Measurements from ENCODE around the gene VPS13D.
A peak's percentile ranks its signal among the peaks of the same experiment; 100 is the strongest.

The VPS13D gene

DNA sequence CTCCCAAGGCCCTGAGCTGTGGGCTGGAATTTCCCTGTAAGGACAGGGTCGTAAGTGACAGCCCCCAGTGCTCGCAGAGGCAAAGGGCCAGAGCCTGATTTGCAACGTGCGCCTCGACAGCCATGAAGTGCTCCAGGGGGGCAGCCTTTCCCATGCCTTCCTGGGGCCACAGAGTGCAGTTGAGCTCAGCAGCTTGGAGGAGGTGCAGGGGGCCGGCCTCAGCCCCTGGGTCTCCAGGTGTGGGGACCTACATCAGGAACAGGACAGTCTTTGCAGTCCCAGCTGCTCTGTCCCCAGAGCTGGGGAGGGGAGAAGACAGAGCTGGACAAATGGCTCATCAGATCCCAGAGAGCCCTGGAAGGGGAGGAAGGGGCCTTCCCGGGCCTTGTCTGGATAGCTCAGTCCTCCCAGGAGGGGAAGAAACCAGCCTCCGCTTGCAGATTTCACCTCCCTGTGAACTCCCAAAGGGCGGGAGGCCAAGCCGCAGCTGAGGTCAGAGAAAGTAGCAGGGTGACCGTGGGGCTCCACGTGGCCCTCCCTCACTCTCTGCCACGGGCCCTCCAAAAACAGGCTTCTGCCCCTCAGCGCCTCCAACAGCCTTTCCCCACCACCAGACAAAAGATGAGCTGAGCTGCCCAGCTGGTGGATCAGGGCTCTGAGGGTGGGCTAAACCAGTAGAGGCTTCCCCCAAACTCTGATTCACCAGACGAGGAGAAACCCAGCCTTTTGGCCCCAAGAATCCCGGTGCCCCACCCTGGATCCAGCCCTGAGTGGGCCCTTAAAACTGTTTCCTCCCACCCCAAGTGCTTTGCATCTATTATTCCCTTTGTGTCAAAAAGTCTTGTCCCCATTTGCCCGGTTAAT is 311.7 kb downstream of the VPS13D start:
- peak; percentile 97 for DNase-seq (ENCODE audit: low read depth)

DNA sequence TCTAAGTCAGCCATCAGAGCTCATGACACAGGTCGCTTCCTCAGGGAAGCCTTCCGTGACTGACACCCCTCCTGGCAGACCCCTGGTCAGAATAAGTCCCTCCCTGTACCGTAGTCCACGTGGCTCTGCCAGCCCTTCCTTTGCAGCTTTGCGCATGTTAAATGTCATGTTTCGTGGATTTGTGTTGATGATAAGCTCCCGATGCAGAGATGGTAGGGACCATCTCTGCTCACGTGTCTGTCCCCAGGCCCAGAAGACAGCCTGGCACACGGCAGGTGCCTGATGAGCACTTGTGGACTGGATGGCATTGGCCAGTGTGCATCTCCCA is 312.3 kb downstream of the VPS13D start:
- DNase-seq (ENCODE audit: low read depth): no peak

DNA sequence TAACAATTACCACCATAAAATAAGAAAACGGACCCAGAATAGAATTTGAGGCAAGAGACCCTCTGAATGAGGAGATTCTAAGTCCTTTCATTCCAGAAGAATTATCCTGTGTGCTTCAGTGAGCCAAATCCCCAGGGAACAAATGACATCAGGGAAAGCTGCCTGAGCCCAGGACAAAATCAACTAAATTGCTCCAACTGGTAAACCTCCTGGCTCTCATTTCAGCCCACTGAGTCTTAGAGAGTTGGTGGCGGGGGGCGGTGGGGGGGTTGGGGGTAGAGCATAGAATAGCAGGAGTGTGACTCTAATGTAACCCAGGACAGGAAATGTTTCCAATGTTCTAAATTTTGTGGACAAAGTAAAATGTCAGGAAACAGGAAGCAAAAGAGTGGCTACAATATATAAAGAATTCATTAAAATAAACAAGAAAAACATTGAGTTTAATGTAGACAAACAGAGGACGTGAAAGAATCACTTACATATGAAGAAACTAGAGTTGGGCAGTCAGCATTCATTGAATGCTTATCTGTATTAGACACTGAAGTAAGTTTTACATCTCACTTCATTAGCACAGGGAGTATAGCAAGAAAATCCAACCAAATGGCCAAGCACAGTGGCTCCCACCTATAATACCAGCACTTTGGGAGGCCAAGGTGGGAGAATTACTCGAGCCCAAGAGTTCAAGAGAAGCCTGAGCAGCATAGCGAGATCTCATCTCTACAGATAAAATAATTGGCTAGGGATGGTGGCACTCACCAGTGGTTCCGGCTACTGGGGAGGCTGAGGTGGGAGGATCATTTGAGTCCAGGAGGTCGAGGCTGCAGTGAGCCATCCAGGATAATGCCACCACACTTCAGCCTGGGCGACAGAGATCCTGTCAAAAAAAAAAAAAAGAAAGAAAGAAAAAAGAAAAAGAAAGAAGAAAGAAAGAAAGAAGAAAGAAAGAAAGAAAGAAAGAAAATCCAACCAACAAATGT is 313.1 kb downstream of the VPS13D start:
- DNase-seq (ENCODE audit: low read depth): peak; percentile 59

DNA sequence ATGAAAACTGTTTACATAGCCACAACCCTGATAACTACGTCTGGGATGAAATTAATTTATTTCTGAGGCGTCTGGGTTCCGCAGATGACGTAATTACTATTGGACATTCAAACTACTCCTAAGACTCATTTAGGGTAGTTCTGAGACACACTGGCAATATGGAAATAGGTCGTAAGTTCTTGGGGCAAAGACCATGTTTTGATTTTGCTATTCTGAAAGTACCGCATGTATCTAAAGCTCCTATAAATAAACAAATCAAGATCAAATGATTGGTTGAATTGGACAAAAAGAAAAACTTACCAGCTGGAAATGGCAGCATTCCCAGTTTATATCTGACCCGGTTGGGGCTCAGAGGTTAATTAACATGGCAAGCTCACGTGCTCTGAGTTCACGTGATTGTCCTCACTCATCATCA is 313.9 kb downstream of the VPS13D start:
- peak; percentile 78 for DNase-seq (ENCODE audit: low read depth)

DNA sequence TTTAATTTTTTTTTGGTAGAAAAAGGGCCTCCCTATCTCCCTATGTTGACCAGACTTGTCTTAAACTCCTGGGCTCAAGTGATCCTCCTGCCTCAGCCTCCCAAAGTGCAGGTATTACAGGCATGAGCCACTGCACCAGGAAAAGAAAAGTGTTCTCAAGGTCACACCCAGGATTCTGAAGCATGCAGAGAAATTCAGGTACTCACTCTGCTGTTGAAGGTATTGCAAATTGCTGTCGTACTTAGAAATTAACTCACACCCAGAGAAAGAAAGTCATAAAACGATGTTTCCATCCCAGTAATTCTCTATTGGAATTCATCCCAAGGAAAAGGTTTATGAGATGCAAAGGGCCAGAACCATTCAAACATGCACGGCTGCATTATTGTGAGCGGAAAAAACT is 314.5 kb downstream of the VPS13D start:
- no peak for DNase-seq (ENCODE audit: low read depth)

DNA sequence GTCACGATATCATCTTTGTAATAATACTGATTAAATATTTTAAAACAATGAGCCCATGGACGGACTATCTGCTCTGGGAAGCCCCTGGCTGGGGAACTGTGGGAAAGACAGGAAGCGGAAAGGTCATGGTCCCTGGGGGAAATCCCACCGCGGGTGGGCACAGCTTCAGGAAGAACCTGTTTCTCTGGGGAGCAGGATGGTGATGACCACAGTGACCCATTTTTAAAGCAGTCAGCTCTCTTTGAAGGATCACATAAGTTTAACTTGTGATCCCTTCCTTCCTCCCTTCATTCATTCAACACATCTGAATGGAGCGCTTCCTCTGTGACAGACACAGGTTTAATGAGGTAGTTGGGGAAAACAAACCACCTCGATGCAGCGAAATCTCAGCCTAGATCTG is 315.2 kb downstream of the VPS13D start:
- DNase-seq (ENCODE audit: low read depth): no peak

DNA sequence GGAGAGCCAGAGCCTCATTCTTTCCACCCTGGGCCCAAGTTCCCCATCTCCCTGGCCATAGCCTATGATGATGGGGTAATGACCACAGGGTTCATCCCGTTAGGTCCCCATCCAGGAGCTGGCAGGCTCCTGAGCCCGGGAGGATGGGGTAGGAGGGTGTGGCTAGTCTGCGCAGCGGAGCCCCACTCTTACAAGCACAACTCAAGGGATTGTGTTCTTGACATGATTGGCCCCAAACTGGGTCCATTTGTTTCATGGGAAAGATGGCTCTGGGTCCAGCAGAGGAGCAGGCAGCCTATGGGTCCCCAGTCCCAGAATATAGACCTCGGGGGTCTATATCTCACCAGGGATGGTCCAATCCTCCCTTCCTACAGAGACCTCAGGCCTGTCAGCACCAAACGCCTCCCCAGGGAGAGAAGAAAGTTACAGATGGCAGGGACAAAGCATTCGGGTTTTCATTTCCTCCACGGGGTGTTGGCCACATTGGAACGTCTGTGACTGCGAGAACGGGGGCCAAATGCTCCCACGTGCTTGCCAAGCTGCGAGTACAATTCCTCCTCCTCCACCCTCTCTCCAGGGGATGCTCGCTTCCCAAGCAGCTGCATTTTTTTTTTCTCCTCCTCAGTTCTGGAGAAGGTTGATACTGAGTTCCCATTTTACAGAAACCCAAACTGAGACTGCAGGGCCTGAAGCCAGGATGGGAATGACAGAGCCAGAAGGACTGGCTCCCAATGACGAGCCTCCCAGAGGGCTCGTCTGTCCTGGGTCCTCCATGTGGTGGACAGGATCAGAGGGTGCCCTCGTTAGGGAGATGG is 317.1 kb downstream of the VPS13D start:
- no peak for DNase-seq (ENCODE audit: low read depth)

DNA sequence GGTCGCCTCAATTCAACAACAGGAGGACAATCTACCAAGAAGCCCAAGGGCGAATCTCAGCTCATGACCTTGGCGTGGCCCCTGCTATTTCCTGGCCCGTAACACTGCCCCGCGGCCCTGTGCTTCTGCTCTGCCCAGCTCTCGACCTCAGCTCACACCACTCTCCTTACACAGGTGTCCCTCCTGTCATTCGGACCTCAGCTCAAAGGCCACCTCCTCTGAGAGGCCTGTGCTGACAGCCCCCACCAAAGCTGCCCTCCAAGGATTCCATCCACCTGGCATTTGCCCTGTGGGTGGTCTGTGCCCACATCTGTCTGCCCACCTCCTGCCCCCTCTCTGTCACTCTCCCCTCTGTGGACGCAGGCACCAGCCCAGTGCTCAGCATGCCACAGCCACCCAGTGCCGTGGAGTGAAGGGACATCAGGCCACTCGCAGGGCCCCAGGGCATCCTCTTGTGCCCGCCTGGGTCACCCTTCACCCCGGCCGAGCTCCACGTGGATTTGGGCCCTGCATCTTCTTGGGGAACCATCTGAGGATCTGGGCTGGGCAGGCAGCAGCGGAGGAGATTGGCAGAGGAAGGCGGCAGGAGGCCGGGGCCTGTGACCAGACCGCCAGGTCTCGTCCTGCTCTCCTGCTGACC is 317.9 kb downstream of the VPS13D start:
- no peak for DNase-seq (ENCODE audit: low read depth)

DNA sequence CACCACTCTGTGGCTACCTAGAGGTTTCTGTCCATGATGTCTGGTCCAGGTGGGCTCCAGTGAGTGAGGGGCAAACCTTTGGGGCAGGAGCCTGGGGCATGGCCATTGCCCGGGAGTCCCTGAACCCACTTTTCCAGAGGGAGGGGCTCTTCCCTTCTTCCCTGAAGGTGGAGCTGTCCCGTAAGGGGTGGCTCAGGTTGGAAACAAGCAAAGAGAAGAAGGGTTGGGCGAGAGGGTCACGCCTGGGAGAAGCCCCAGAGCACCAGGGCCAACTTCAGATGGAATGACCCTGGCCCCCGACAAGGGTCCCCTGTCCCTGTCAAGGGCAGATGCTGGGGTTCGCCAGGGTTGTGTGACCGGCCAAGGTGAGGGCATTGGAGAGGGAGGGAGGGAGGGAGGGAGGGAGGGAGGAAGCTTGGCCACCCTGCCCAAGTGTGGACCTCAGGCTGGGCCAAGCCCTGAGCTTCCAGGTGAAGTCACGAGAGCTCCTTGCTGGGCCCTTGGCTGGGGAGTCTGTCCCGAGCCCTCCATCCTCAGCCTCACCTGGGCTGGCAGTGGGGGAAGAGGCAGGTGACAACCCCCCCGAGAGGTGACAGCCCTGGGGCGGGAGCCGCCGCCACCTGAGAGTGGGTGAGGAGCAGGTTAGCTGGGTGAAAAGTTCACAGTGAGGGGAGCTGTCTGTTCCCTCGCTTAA is 318.6 kb downstream of the VPS13D start:
- no peak for DNase-seq (ENCODE audit: low read depth)

DNA sequence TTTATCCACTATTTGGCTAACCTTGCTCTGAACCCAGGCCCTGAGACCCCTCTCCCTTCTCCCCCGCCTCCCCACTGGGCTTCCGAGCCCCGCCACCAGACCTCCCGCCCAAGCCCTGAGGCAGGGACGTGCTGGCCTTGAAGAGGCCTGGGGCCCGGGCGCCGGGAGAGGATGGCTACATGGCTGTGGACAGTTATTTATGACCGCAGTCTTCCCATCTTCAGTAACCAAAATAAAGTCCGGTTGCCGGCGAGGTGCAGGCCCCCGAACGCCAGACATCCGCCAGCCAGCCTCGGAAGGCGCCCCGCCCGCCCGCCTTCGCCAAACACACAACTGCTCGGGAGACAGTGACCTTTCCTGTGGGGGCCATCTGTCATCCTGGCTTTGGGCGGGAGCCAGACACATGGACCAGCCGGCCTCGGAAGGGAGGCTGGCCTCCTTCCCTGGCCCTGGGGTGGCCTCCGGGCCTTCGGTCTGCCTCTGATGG is 319.2 kb downstream of the VPS13D start:
- DNase-seq (ENCODE audit: low read depth): peak; percentile 62

DNA sequence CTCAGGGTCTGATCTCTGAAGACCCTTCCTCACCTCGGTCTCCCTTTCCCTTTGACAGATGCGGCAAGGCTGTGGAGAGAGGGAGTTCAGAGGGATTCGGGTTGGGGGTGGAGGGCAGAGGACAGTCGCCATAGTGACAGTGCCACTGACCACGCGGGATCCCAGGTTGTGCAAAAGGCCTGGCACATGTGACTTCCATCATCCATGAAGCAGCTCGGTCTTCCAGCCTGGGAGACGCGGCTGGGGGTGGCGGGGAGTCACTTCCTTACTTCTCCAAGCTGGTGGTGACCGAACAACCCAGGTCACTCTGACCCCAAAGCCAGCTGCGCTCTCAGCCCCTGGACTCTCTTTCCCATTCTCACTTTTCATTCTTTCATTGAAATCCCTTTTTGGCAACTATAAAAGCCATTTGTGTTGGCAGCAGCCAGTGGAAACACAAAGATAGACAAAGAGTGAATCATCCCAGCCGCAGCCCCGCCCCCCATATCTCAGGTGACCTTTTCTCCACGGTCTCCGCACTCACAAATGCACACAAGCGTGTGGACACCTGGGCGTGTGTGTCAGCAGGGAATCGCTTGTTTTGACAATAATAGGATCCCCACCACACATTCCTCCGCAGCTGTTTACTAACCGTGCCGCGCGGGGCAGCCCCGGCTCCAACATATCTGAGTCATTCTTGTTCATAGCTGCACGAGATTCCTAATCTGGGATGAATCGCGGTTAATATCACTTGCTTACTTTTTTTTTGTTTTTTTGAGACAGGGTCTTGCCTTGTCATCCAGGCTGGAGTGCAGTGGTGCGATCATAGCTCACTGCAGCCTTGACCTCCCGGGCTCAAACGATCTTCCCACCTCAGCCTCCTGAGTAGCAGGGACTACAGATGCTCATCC is 319.9 kb downstream of the VPS13D start:
- peak; percentile 97 for DNase-seq (ENCODE audit: low read depth)

DNA sequence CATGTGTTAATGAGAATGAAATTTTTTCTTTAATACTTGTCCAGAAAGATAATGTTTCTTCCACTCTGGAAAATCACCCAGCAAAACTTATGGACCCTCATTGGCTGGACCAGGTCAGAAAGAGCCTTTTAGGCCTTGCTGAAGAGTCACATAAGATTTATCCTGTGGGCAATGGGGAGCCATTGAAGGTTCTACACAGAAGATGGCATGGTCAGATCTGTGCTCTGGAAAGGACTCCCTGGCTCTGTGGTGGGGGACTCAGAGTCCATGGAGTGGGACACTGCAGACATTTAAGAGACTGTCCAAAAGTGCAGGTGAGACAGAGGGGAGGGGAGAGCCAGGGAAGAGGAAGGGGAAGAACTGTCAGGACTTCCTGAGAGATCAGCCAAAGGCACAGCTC is 321.8 kb downstream of the VPS13D start:
- no peak for DNase-seq (ENCODE audit: low read depth)

DNA sequence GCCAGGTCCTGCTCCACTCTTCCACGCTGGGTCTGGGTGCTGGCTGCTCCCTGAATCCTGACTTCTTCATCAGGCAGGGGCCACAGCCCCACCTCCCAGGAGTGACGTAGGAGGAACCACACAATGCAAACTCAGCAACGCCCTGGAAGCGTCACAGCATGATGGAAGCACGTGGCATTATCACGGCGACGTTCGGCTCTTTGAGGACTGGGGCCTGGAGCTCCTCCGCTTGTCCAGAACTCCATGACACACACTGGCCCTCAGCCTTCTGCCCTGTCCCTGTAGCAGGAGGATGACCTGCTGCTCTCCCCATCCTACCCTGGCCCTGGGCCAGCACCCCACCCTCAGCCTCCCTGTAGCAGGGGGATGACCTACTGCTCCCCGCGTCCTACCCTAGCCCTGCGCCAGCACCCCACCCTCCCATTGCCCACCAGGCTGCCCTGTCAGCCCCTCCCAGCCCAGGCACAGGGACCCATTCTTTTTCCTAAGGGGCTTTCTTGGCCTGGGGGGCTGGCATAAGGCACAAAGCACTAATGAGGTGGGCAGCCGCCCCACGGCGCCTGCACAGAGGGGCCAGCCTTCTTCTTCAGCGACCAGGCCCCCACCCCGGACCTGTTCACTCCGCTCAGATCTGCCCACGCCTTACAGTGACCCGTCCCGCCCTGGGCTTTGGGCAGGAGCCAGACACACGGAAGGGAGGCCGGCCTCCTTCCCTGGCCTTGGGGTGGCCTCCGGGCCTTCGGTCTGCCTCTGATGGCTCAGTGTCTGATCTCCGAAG is 322.5 kb downstream of the VPS13D start:
- no peak for DNase-seq (ENCODE audit: low read depth)

DNA sequence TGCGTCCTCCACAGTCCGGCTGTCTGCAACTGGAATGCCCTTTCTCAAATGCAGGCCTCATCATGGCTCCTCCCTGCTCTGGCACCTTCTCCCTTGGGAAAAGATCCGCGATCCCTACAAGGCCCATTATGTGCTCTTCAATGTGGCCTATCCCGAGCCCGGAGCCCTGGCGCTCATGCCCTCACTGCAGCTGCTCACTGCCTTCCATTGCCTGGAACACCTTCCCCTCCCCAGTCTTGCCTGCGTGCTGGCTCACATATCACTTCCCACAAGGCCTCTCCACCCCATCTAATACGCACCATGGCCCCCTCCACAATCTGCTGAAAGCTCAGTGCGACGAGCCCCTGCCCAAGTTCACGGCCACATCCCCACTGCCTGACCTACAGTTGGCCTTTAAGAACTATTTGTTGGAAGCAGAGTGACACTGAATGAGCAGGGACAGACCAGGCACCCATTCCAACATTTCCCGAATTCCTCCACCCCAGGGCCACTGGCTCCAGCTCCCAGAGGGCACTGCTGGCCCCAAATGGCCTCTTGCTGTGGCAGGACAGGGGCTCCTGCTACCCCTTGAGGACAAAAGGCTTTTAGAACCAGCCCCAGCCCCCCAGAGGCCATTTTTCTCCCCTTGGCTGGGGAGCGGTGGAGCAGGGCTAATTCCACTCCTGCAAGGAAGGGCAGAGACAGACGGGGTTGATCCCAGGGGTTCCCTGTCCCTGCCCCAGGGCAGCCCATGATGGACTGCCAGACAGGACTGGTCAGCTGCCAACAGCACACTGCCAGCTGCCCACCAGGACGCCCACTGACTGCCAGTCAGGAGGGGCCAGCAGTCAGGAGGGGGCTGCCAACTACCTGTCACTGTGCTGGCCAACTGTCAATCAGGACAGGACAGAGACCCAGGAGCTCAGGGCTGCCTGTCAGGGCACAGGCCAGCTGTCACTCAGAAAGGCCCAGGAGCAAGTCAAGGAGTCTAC is 323.4 kb downstream of the VPS13D start:
- DNase-seq (ENCODE audit: low read depth): no peak

DNA sequence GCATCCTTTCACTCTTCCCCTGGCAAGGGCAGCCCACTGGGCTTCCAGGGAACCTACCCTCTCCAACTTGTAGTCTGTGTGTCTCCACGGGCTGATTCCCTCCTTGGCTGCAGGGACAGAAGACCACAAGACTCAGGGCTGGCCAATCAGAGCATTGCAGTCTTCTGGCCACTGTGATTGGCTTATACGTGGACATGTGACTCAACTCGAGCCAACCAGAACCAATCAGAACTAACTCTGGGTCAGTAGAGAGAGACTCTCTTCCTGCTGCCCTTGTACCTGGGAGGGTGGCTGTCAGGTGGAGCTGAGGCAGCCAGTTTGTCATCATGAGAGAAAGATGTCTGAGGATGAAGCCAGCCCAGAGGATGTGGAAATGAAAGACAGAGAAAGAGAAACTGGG is 324.1 kb downstream of the VPS13D start:
- DNase-seq (ENCODE audit: low read depth): no peak

DNA sequence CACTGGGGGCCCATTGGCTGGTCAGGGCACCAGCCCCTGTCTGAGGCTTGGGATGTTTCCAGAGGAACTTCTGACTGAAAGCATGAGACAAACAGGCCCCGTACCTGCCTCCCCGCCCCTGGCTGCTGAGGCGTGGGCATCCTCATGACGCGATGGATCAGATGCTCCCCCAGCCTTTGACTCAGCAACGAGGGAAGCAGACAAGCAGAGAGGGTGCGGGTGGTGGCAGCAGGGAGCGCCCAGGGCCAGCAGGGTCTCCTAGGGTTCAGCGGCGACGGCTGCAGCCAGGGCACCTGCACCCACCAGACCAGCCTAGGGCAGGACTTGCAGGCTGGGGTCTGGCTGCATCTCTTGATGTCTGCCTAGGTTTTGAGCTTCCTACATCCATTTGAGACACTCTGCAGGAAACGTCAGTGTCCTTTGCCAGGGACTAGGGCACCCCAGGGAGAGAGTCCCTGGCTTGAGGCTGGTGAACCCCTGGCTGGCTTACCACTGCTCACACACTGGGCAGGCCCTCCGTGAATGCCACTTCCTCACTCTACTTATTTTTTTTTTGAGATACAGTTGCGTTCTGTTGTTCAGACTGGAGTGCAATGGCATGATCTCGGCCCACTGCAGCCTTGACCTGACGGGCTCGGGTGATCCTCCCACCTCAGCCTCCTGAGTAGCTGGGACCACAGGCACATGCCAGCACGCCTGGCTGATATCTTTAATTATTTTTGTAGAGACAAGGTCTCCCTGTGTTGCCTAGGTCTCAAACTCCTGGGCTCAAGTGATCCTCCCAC is 324.9 kb downstream of the VPS13D start:
- DNase-seq (ENCODE audit: low read depth): no peak

Measured in iris pigment epithelial cell (primary cell).